ENCODE measurements around the gene ITPKB.
"Not testable (repeated sequence)": the region's sequence is repeated elsewhere in the genome, so short reads cannot be mapped to it uniquely, and the experiment has no call there.

Gene ITPKB

DNA sequence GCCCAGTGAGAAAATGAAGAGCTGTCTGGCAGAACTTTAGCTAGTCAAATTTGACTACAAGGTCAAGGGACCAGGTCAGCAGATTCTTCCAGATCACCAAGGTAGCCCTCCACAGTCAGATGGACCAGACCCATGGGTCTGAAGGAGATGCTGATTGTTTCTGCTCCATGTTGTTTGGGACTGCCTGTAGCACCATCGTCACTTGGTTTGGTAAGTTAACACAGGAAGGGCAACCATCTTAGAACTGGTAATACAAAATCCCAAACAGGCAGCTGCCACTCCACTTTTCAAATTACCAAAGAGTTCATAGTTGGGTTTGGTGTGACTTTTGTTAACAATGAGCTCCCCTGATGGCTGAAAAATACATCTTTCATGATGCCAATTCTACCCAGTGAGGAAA is 9.0 kb downstream of the ITPKB start:
- DNase-seq = no peak

DNA sequence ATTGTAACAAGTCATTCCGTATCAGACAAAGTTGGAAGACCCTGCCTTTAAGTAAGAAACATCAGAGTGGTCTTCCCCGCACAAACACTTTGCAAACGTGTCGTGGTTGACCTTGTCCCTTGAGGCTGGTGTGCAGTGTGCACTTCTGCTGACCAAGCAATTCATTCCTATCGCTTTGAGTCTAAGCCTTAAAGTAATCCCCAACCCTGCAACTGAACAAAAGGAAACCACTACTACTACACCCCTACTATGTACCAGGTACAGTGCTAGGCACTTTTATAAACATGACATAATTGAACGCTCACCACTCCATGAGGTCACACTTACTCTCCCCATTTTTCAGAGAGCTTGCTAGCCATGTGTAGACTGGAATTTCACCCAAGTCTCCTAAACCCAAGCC is 10.6 kb downstream of the ITPKB start:
- DNase-seq = no peak

DNA sequence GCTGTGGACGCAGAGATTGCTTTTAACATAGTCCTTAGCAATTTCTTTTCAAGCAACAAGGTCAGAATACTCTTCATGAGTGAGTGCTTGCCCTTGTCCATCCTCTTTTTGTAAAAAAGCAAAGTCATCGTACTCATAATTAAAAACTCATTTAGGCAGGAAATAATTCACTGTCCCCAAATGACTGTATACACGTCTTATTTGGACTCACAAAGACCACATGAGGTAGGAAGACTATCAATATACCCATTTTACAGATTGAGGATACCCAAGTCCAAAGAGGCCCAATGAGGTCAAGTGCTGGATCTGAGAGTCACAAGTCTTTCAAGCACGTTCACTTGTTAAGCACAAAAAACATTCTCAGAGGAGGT is 13.2 kb downstream of the ITPKB start:
- DNase-seq = no peak

DNA sequence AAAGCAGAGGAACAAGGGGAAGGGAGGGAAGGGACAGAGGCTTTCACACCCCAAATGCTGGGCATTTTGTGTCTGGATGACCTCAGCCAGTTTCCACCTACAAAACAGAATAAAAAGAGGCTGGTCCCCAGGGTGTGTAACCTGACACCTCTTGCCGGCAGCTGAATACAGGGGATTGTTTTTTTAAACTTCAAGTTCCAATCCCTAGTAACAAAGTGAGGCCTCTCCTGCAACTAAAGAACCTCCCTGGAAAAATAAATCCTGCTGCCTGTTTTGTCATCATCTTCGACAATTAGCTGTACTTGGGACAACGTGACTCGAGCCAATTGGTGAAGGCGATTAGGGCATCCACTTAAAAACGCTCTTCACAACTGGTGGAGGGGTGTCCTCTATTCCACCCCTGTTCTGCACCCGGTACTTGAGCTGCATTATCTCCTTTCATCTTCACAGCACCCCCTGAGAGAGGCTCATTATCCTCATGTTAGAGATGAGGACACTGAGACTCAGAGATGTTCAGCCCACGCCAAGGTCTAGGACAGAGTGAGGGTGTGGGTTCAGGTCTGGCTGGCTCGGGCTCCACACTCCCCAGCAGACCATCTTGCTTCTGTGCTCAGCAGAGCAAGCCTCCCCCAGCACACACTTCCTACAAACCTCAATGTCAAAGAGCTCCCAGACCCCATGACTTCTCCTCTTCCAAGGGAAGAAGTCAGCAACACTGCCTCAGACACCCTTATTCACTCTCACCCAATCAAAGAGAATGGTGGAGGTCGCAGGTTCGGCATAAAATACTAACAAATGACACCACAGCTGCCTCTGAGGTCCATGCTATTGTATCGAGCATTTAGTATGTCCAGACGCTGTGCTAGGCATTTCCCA is 15.2 kb downstream of the ITPKB start:
- DNase-seq = peak; percentile 68 to 69

DNA sequence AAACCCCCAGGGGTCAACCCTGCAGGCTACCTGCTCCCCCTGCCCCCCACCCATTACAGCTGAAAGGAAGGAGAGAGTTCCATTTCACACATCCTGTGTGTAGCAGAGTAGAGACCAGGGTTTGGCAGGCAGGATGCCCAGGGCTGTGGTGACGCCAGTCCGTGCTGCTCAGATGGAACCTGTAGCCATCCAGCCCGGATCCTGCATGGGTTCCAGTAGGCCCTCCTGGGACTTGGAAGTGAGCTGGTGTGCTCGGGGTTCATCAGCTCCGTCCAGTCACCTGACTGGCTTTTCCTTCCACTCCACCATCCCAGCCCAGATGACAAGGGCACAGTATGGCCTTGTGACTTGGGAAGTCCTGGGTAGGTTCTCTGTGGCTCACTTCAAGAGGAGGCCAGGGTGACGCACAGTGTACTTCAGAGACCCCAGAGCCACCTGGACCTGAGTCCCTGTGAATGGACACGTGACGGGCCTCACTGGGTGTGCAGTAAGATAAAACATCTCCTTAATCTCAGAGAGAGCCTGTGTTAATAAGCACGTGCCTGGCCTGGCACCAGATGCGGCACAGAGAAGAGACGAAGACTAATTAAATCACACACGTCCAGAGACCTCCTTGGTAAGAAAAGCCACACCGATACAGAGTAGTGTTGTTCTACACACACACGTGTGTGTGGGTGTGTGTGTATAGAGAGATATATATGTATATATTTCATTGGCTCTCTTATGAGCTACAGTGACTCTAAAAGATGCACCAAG is 16.0 kb downstream of the ITPKB start:
- no peak for DNase-seq

DNA sequence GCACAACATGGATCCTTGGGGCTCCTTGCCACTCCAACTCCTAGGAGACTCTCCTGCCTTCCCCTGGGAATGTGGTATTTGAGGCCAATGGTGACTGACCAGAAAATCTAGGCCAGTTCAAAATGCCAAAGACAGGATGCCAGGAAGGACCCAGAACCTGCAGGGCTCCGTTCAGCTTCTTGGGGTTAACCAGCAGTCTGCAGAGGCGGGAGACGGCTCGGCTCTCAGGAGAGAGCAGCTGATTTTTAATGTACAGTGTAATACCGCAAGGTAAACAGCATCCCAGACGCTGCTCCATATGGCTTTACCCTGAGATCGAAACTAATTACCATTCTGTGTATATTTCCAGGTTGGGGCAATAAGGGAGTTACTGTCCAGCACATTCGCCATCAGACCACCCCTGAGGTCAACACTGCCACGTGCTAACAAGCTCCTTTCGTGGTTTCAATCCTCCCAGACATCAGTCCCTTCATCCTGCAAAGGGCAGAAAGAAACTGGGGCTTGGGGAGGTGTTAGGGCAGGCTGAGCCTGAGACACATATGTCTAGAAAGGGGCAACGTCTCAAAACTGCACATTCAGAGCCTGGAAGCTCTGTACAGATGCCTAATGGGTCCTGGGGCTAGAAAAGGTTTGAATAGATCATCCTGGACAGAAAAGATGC is 16.7 kb downstream of the ITPKB start:
- DNase-seq = no peak

DNA sequence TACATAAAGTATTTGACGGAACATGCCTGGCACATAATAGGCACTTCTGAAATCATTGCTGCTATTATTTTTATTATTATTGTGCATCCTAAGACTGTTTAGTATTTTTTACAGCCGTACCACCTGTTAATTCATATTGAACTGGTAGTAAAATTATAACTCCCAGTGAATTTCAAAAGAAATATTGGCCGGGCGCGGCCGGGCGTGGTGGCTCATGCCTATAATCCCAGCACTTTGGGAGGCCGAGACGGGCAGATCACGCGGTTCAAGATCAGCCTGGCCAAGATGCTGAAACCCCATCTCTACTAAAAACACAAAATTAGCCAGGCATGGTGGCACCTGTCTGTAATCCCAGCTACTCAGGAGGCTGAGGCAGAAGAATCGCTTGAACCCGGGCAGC is 18.5 kb downstream of the ITPKB start:
- DNase-seq = not testable (repeated sequence)

DNA sequence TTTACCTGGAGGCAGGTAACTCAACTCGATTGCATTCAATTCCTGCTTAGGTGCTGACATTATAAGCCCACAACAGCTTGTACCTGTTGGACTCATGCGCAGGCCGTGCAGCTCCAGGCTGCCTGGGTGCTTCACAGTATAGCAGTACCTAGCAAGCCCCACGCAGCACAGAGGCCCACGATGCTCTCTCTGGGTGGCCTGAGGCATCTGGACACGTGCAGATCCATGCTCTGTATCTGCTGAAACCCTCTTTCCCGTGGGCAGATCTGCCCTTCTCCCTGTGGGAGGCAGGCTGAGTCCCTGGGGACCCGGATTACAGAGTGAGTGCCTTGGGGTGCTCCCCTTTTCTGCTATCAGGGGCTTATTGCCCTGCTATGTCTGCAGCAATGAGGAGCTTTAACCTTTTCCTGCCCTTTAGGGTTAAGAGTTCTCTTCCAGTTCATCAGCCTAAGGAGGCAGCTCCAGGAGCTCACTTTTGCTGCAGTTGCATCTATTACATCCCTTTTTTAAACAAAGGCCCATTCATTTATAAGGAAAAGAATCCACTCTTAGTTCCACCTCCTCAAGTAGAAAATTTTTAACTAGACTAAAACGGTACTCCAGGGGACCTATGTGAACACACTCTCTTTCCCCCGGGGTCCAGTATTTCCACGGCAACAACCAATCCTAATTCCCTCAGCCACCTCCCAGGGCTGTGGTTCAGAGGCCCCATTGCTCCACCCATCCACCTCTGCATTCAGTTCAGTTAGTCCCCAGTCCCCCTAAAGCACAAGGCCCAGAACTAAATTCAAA is 19.3 kb downstream of the ITPKB start:
- DNase-seq = no peak

DNA sequence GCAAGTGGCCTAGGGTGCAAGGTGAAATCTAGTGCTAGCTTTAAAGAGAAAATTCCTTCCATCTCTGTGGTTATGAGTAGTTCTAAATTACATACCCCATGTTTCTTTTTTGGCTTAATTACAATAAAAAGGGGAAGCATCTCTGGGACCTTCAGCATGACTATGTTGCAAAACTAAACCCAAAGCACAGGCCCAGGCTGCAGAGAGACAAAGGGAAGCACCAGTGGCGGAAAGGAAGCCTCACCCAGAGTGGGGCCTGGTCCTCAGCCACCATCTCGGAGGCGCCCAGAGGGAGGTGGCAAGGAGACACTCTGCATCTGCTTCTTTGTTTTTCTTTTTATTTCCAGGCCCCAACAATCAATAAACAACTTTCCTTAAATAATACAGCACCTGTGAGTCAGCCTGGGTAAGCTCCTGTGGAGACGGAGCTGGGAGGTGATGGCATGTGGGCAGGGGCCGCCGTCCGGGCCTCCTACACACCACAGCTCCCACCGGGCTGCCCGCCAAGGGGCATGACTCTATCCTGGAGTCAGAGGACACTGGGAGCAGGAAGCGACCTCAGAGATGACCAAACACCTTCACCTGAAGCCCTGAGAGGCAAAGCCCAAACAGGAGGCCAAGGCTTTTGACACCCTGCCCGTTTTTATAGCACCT is 21.7 kb downstream of the ITPKB start:
- DNase-seq = no peak

DNA sequence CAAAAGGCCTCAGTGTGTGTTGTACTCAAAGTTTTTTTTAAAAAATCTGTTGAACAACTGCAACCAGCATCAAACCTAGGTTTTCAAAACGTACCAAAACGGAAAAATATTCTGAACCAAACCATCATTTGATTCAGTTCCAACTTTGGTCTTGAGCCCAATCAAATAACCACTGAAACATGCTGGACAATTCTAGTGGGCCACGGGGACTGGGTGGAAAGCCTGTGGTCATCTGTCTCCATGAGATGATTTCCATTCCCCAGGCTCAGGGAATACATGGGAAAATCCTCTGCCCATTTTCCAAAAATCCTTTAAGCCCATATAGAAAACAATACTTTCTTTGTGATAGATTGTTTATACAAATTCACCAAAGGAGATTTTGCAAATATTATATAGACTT is 22.5 kb downstream of the ITPKB start:
- no peak for DNase-seq

DNA sequence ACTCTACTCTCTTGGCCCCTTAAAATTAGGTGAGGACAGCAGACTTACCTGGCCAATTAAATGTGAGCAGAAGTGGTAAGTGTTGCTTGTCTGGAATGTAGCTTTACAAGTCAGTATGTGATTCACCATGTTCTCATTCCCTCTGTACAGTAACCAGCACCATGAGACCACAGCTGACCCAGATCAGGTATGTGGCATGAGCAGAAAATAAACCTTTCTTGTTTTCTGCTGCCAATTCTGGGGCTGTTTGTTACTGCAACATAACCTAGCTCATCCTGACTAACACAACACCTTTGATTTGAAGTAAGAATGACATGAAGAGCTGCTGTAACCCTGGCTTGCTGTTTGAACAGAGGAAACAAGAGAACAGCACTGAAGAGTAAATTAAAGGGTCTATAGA is 24.9 kb downstream of the ITPKB start:
- DNase-seq = no peak

DNA sequence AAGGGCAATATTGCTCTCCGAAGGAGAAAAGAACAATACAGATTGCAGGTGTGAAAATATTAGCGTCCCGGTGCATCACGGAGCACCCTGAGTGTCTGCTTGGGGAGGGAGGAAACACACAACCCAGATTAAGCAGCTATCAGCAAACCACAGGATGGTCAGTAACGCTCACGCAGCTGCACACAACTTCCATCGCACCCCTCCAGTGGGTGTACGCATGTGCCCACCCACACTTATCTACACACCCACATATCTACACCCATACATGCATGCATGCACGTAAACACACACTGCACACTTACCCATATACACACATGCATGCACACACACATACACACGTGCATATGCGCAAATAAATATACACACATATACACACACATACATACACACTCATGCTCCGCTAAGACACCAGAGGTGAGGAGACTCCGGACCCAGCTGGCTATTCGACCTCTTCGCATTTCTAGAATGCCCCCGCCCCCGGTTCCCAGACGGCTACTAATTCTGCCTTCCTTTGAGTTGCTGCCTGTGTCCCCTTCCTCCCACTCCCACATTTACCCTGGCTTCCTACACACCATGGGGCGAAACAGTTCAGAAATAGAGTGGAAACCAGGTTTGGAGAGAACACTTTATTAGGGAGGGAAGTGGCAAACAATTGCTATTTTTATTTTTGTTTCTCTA is 26.2 kb downstream of the ITPKB start:
- no peak for DNase-seq

DNA sequence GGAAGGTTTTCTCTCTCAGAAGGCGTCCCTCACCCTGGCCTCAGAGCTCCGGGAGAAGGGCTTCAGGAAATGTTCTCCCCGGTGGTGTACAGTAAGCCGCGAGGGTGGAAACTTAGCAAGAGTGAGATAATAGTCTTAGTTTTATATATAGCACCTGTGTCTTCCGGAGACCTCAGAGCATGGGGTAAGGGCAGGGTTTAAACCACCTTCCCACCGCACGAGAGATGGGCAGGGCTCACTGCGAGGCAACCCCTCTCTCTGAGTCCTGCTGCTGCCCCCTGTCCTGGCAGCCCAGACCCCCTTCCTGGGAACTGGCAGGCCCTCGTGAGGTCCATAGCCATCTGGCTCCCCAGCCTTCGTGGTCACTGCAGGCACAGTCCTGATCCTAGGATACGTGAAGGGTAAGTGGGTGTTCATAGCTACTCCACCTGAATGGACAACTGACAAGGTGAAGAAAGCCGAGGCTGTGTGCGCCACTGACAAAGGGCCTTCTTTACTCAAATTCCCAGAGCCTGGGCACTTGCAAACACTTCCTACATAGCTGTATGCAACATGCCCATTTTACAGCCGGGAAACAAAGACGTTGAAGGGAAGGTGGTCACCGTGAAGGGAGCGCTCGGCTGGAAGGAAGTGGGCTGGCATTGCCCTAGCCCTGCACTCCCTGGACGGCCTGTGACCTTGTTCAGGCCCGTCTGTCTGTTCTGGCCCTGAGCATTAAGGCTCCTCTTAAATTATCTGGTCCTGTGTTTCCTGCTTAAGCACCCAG is 26.9 kb downstream of the ITPKB start:
- DNase-seq = no peak

DNA sequence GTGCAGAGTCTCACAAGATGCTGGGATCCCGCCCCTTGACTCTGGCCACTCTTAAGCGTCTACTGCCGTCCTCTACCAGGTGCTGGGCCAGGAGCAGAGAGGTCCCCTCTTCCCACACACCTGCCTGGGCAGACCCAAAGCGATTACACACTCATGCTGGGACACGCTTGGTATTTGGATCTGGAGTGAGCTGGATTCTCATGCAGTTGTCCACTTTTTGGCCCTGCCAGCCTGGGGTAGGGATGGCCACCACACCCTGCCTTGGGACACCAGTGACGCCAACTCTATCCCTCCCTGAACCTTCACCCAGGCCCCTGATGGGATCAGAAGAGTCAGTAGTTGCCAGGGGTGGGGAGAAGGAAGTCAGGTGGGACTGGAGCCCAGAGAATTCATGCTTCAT is 28.6 kb downstream of the ITPKB start:
- DNase-seq = no peak

DNA sequence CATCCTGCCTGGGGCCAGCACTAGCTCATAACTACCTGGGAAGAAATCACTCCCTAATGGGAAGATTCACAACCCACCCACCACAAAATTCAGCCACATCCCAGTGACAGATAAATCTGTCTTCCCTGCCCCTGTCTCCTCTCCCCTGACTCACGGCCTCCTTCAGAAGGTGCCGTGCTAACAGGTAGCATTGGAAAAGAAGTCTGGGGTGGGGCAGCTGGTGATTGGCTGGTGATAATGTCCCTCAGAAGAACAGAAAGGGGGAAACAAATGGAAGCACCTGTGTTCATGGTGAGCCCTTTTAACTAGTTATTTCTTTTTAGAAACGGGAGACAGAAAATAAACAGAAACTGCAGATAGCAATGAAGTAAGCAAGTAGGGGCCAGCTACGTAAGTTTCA is 29.1 kb downstream of the ITPKB start:
- DNase-seq = no peak

DNA sequence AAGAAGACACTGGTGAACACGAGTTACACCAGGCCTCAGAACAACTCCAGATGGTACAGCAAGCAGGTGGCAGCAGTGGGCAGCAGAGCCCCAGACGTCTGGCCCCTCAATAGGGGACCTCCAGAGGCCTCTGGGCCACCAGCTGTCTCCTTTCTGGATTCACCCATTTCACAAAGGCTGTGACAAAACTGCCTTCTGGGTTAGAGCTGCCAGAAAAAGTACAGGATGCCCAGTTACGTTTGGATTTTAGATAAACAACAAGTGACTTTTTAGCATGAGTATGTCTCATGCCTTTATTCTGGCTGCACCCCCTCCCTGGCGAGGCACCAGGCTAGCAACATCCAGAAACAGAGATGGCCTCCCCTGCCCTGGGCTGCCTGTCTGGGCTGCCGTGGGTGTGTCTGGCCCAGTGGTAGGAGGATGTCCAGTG is 30.1 kb downstream of the ITPKB start:
- no peak for DNase-seq

DNA sequence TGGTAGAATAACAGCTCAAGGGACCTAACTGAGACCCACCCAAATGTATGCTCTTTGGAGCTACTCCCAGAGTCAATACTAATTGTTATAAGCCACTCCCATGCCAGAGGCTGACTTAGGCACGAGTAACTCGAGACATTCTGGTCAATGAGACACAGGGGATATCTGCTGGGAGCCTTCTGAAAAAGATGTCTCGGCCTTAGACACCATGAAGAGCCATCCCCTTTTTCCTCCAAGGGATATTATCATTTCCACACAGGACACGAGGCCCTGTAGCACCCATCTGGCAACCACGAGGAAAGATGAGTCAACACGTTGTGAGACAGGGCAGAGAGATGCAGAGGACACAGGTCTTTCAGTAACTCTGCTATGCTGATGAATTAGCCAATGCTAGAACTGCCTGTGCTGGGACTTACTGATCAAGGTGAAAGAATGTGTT is 30.7 kb downstream of the ITPKB start:
- no peak for DNase-seq

DNA sequence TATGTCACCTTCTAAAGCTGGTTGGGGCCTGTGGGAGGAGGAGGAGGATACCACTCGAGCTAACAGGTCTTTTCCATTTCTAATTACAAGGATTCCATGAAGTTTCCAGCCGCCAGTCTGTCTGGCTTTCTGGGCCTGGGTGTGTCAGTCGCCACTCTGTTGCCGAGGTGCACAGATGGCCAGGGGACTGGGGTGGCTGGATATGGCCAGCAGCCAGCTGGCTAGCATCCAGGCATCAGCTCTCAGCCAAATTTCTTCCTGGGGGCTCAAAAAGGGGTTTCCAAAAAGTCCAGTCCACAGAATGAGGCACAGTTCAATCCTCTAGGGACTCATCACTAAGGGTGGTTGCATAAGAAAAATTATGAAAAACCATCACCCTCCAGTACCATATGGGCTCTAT is 32.4 kb downstream of the ITPKB start:
- no peak for DNase-seq

DNA sequence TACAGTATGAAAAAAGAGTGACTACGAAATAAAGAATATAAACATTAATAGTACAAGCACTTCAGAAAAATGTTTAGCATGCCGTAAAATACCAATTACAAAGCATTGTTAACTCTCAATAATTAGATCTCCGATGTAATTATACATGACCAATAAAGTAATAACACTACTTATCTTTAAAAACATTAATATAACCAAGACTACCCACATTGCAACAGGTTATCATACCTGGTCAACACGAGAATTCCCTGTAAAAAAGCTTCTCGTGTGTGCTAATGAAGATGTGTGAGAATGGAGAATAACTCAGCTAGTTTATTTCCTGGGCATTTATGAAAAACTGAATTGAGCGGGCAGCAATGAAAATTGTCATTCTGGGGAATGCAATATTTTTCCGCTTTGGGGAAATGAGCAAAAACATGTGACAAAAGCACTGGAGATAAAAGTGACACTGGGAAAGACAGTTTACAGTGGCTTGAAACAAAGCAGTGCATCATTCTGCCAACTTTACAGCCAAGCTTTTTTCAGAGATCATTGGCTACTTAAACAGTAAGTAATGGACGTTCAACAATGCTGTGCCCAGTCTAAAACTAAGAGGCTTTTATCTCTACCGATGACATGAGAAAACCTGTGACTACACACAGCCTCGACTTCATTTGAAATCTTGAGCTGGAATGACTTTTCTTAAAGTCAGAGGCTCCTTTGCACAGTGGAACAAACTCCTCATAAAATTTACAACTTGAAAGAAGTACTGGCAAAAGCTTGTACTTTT is 34.7 kb downstream of the ITPKB start:
- no peak for DNase-seq

Measured in SHP77 (cell line).